HepG2 (cell line): Measurements from ENCODE around the gene AKAP1. TPM values are rescaled to one million over a fixed set of nuclear protein-coding genes. Genes with fewer than 3 reads are reported as not detected.

ENCODE experiments used
- KDM6A ChIP-seq: IDR thresholded peaks from 2 replicates; pipeline ENCODE4 v1.6.1; 2016; ENCODE audit warnings: low read depth
- NONO ChIP-seq, 2 experiments: fragments of 450-650 bp in 1 of 2; sonication (generic) in 1 of 2; formaldehyde crosslinking in 1 of 2; IDR thresholded peaks in 1 of 2; conservative IDR thresholded peaks in 1 of 2; 2 replicates each; pipeline versions ENCODE4 v1.6.1 to v1.8.0; 2017 to 2022; ENCODE audit warnings: mild to moderate bottlenecking in 1 of 2, missing genetic modification reagents in 1 of 2, moderate library complexity in 1 of 2
- RFX5 ChIP-seq: IDR thresholded peaks from 2 replicates; pipeline ENCODE4 v1.6.1; 2011; ENCODE audit warnings: low read depth, low read length, improper control_type of control experiment
- U2AF1 ChIP-seq: fragments of 200-400 bp; formaldehyde crosslinking; optimal IDR thresholded peaks from 2 replicates; pipeline ENCODE3; 2017; ENCODE audit warnings: mild to moderate bottlenecking, low read depth, low read length
- ZBTB40 ChIP-seq, 2 experiments: fragments of 450-650 bp in 1 of 2; sonication (generic) in 1 of 2; formaldehyde crosslinking in 1 of 2; IDR thresholded peaks; 2 replicates each; pipeline versions ENCODE4 v1.6.1 to v1.8.0; 2016 to 2022; ENCODE audit warnings: antibody characterized with exemption in 1 of 2, mild to moderate bottlenecking in 1 of 2, missing genetic modification reagents in 1 of 2
- ZBTB7B ChIP-seq: sonication (generic); formaldehyde crosslinking; IDR thresholded peaks from 2 replicates; pipeline ENCODE4 v1.4.0; 2020; ENCODE audit warnings: missing genetic modification reagents
- ZNF383 ChIP-seq: sonication (generic); formaldehyde crosslinking; IDR thresholded peaks from 2 replicates; pipeline ENCODE4 v1.4.0; 2020; ENCODE audit warnings: missing genetic modification reagents, mild to moderate bottlenecking, borderline replicate concordance
- ZNF496 ChIP-seq: sonication (generic); formaldehyde crosslinking; IDR thresholded peaks from 2 replicates; pipeline ENCODE4 v1.8.1; 2023; ENCODE audit warnings: mild to moderate bottlenecking, moderate library complexity, missing genetic modification reagents; ENCODE audit not compliant: insufficient replicate concordance
- ZNF562 ChIP-seq: sonication (generic); formaldehyde crosslinking; IDR thresholded peaks from 2 replicates; pipeline ENCODE4 v1.8.0; 2022; ENCODE audit warnings: missing genetic modification reagents, borderline replicate concordance
- polyA plus RNA-seq, 8 experiments: library from polyadenylated mRNA; depleted of rRNA in 3 of 8; stranded (reverse) in 7 of 8; unstranded in 1 of 8; fragments of >200 nt; fragmentation: Illumina TruSeq in 4 of 8; extraction: Trizol in 4 of 8; gene quantifications; 2 replicates each; pipeline versions ENCODE4 v1.2.1 to v1.2.3, GENCODE V29; 2011 to 2016; ENCODE audit warnings: low read depth in 4 of 8, missing spikeins in 1 of 8, mixed read lengths in 1 of 8; ENCODE audit not compliant: insufficient read depth in 1 of 8
- total RNA-seq, 5 experiments: library from RNA; depleted of rRNA; stranded (reverse); fragments of >200 nt; fragmentation: Illumina TruSeq; extraction: Trizol; gene quantifications; 2 replicates each; pipeline ENCODE4 v1.2.3, GENCODE V29; 2016; ENCODE audit warnings: low read depth in 1 of 5
- TF ChIP-seq, protein P1 (sequence below): sonication (generic); formaldehyde crosslinking; IDR thresholded peaks from 2 replicates; pipeline ENCODE4 v1.5.1; 2020; ENCODE audit warnings: mild to moderate bottlenecking, missing genetic modification reagents, borderline replicate concordance
- TF ChIP-seq, protein P2 (sequence below): sonication (generic); formaldehyde crosslinking; IDR thresholded peaks from 2 replicates; pipeline ENCODE4 v1.4.0; 2020; ENCODE audit warnings: missing genetic modification reagents

Gene AKAP1
- total and polyA plus RNA-seq, 2 of the 13 experiments (the other 11 are each of a cell fraction or from before 2014, with no cell fraction given) = 101 to 131 TPM

- TF ChIP-seq, protein P1, sequence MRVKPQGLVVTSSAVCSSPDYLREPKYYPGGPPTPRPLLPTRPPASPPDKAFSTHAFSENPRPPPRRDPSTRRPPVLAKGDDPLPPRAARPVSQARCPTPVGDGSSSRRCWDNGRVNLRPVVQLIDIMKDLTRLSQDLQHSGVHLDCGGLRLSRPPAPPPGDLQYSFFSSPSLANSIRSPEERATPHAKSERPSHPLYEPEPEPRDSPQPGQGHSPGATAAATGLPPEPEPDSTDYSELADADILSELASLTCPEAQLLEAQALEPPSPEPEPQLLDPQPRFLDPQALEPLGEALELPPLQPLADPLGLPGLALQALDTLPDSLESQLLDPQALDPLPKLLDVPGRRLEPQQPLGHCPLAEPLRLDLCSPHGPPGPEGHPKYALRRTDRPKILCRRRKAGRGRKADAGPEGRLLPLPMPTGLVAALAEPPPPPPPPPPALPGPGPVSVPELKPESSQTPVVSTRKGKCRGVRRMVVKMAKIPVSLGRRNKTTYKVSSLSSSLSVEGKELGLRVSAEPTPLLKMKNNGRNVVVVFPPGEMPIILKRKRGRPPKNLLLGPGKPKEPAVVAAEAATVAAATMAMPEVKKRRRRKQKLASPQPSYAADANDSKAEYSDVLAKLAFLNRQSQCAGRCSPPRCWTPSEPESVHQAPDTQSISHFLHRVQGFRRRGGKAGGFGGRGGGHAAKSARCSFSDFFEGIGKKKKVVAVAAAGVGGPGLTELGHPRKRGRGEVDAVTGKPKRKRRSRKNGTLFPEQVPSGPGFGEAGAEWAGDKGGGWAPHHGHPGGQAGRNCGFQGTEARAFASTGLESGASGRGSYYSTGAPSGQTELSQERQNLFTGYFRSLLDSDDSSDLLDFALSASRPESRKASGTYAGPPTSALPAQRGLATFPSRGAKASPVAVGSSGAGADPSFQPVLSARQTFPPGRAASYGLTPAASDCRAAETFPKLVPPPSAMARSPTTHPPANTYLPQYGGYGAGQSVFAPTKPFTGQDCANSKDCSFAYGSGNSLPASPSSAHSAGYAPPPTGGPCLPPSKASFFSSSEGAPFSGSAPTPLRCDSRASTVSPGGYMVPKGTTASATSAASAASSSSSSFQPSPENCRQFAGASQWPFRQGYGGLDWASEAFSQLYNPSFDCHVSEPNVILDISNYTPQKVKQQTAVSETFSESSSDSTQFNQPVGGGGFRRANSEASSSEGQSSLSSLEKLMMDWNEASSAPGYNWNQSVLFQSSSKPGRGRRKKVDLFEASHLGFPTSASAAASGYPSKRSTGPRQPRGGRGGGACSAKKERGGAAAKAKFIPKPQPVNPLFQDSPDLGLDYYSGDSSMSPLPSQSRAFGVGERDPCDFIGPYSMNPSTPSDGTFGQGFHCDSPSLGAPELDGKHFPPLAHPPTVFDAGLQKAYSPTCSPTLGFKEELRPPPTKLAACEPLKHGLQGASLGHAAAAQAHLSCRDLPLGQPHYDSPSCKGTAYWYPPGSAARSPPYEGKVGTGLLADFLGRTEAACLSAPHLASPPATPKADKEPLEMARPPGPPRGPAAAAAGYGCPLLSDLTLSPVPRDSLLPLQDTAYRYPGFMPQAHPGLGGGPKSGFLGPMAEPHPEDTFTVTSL = no peak
- TF ChIP-seq U2AF1 (no peak), RFX5 (no peak), ZBTB40 (IDR thresholded peaks at IDR 0.05) (no peak), ZBTB40 (CRISPR knock-in tag; IDR thresholded peaks at IDR 0.05) (no peak), ZNF496 (CRISPR knock-in tag) (no peak), NONO (IDR thresholded peaks at IDR 0.05) (no peak), NONO (CRISPR knock-in tag; conservative IDR thresholded peaks at IDR 0.05) (peak; percentile 43; the same call in 1 of the 2 replicates), ZNF562 (CRISPR knock-in tag) (no peak), ZBTB7B (CRISPR knock-in tag) (no peak), ZNF383 (CRISPR knock-in tag) (no peak), KDM6A (no peak)
- TF ChIP-seq, protein P2, sequence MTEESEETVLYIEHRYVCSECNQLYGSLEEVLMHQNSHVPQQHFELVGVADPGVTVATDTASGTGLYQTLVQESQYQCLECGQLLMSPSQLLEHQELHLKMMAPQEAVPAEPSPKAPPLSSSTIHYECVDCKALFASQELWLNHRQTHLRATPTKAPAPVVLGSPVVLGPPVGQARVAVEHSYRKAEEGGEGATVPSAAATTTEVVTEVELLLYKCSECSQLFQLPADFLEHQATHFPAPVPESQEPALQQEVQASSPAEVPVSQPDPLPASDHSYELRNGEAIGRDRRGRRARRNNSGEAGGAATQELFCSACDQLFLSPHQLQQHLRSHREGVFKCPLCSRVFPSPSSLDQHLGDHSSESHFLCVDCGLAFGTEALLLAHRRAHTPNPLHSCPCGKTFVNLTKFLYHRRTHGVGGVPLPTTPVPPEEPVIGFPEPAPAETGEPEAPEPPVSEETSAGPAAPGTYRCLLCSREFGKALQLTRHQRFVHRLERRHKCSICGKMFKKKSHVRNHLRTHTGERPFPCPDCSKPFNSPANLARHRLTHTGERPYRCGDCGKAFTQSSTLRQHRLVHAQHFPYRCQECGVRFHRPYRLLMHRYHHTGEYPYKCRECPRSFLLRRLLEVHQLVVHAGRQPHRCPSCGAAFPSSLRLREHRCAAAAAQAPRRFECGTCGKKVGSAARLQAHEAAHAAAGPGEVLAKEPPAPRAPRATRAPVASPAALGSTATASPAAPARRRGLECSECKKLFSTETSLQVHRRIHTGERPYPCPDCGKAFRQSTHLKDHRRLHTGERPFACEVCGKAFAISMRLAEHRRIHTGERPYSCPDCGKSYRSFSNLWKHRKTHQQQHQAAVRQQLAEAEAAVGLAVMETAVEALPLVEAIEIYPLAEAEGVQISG (CRISPR knock-in tag) = 0 out of 2 replicates have a peak, but pooled peaks have one; percentile 8
These were observed 28.6 kb downstream of the AKAP1 start (continued) for GRCh38 chr17:57113656-57114055.
